HEK293 (cell line): Measurements from ENCODE around the gene BAX.

Experiments used
- CTCF ChIA-PET: fragments of 350-600 bp; formaldehyde crosslinking; extraction: SDS; loops from one replicate; lab custom pipeline; 2021; ENCODE audit warnings: antibody characterized with exemption; lab: Yijun Ruan, JAX
- POLR2A ChIA-PET: fragments of 300-600 bp; formaldehyde crosslinking; extraction: SDS; loops from one replicate; lab custom pipeline; 2020; ENCODE audit warnings: antibody characterized with exemption, inconsistent platforms; lab: Yijun Ruan, JAX
- H3K27ac ChIP-seq: fragments of 200-500 bp; sonication (Bioruptor generic); 2 replicates; pipeline ENCODE4 v1.5.1; 2014; ENCODE audit warnings: low read depth, low read length, control low read depth, inconsistent platforms; ENCODE audit errors: extremely low read depth
- H3K36me3 ChIP-seq, 2 experiments: fragments of 200-500 bp in 1 of 2; sonication (Bioruptor generic) in 1 of 2; 1 replicate in 1 of 2; 2 replicates in 1 of 2; pipeline ENCODE4 v1.5.1; 2014 to 2017; ENCODE audit warnings: inconsistent platforms in 2 of 2, low read length in 2 of 2; ENCODE audit not compliant: control insufficient read depth in 2 of 2, insufficient read depth in 1 of 2
- H3K4me1 ChIP-seq: fragments of 200-500 bp; sonication (Bioruptor generic); 2 replicates; pipeline ENCODE4 v1.5.1; 2014; ENCODE audit warnings: mild to moderate bottlenecking, low read length, inconsistent platforms; ENCODE audit not compliant: control insufficient read depth, insufficient read depth
- H3K4me3 ChIP-seq: 2 replicates; pipeline ENCODE4 v1.5.1; 2011; ENCODE audit warnings: low read depth, mild to moderate bottlenecking, control low read depth, low read length, moderate library complexity
- H3K9me3 ChIP-seq: fragments of 200-500 bp; sonication (Bioruptor generic); 2 replicates; pipeline ENCODE4 v1.5.1; 2014; ENCODE audit warnings: low read depth, low read length, inconsistent platforms; ENCODE audit not compliant: control insufficient read depth, insufficient read depth
- GLIS1 ChIP-seq: fragments of 450-650 bp; formaldehyde crosslinking; IDR thresholded peaks from 2 replicates; pipeline ENCODE4 v1.5.1; 2016; ENCODE audit warnings: missing biosample characterization, missing genetic modification characterization
- OSR2 ChIP-seq: fragments of 450-650 bp; formaldehyde crosslinking; IDR thresholded peaks from 2 replicates; pipeline ENCODE4 v1.5.1; 2016; ENCODE audit warnings: missing biosample characterization, missing genetic modification characterization
- SCRT1 ChIP-seq: fragments of 450-650 bp; formaldehyde crosslinking; IDR thresholded peaks from 2 replicates; pipeline ENCODE4 v1.5.1; 2016; ENCODE audit warnings: missing biosample characterization, missing genetic modification characterization, borderline replicate concordance
- ZBTB48 ChIP-seq: fragments of 450-650 bp; formaldehyde crosslinking; IDR thresholded peaks from 2 replicates; pipeline ENCODE4 v1.5.1; 2016; ENCODE audit warnings: missing biosample characterization, missing genetic modification characterization
- ZFP41 ChIP-seq: fragments of 450-650 bp; formaldehyde crosslinking; IDR thresholded peaks from 2 replicates; pipeline ENCODE4 v1.5.1; 2016; ENCODE audit warnings: missing biosample characterization, missing genetic modification characterization, borderline replicate concordance
- ZIC2 ChIP-seq: fragments of 450-650 bp; formaldehyde crosslinking; IDR thresholded peaks from 2 replicates; pipeline ENCODE4 v1.5.1; 2016; ENCODE audit warnings: missing biosample characterization, missing genetic modification characterization
- ZNF146 ChIP-seq: fragments of 450-650 bp; formaldehyde crosslinking; IDR thresholded peaks from 2 replicates; pipeline ENCODE4 v1.5.1; 2016; ENCODE audit warnings: missing biosample characterization, missing genetic modification characterization
- ZNF221 ChIP-seq: fragments of 450-650 bp; formaldehyde crosslinking; IDR thresholded peaks from 2 replicates; pipeline ENCODE4 v1.5.1; 2017; ENCODE audit warnings: missing biosample characterization, missing genetic modification characterization, borderline replicate concordance
- ZNF394 ChIP-seq: fragments of 450-650 bp; formaldehyde crosslinking; IDR thresholded peaks from 2 replicates; pipeline ENCODE4 v1.5.1; 2016; ENCODE audit warnings: missing biosample characterization, missing genetic modification characterization, mild to moderate bottlenecking, moderate library complexity, borderline replicate concordance
- ZNF416 ChIP-seq: fragments of 450-650 bp; formaldehyde crosslinking; IDR thresholded peaks from 2 replicates; pipeline ENCODE4 v1.5.1; 2016; ENCODE audit warnings: missing biosample characterization, missing genetic modification characterization
- ZNF548 ChIP-seq: fragments of 450-650 bp; formaldehyde crosslinking; IDR thresholded peaks from 2 replicates; pipeline ENCODE4 v1.5.1; 2016; ENCODE audit warnings: missing biosample characterization, missing genetic modification characterization
- ZNF558 ChIP-seq: fragments of 450-650 bp; formaldehyde crosslinking; IDR thresholded peaks from 2 replicates; pipeline ENCODE4 v1.5.1; 2016; ENCODE audit warnings: missing biosample characterization, missing genetic modification characterization
- ZNF670 ChIP-seq: fragments of 450-650 bp; formaldehyde crosslinking; IDR thresholded peaks from 2 replicates; pipeline ENCODE4 v1.5.1; 2016; ENCODE audit warnings: missing biosample characterization, missing genetic modification characterization, low read depth
- ZNF692 ChIP-seq: fragments of 450-650 bp; formaldehyde crosslinking; IDR thresholded peaks from 2 replicates; pipeline ENCODE4 v1.5.1; 2016; ENCODE audit warnings: missing biosample characterization, missing genetic modification characterization
- ZSCAN30 ChIP-seq: fragments of 450-650 bp; IDR thresholded peaks from 2 replicates; pipeline ENCODE4 v1.5.1; 2018; ENCODE audit warnings: missing biosample characterization, mild to moderate bottlenecking, missing genetic modification characterization, moderate library complexity
- TF ChIP-seq, protein P1 (sequence below): fragments of 450-650 bp; formaldehyde crosslinking; IDR thresholded peaks from 2 replicates; pipeline ENCODE4 v1.5.1; 2016; ENCODE audit warnings: missing biosample characterization, missing genetic modification characterization
- TF ChIP-seq, protein P2 (sequence below): fragments of 450-650 bp; formaldehyde crosslinking; IDR thresholded peaks from 2 replicates; pipeline ENCODE4 v1.5.1; 2016; ENCODE audit warnings: missing biosample characterization, missing genetic modification characterization
- TF ChIP-seq, protein P3 (sequence below): fragments of 450-650 bp; formaldehyde crosslinking; IDR thresholded peaks from 2 replicates; pipeline ENCODE4 v1.5.1; 2016; ENCODE audit warnings: missing biosample characterization, missing genetic modification characterization
- TF ChIP-seq, protein P4 (sequence below): fragments of 450-650 bp; formaldehyde crosslinking; optimal IDR thresholded peaks from 2 replicates; pipeline ENCODE3; 2016; ENCODE audit warnings: missing biosample characterization, mild to moderate bottlenecking, missing genetic modification characterization

Gene BAX

DNA sequence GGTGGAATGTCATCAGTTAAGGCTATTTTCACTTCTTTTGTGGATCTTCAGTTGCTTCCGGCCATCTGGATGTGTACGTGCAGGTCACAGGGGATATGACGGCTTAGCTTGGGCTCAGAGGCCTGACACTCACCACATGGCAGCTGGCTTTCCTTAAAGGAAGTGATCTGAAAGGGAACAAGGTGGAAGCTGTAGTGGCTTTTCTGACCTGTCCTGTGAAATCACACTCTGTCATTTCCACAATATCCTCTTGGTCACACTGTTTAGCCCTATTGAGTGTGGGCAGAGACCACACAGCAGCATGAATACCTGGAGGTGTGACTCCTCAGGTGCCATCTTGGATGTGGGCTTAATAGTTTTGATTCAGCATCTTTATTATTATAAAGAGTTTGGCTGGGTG lies 4.5 kb upstream of the BAX start:
- no peak overlapping the region for H3K27ac ChIP-seq
- CTCF ChIA-PET: interaction anchor here (0.6 kb wide), 1 partner anchor 262 kb away, joined by 4 read pairs; no protein-coding TSS in a partner anchor
- no peaks in the 10 kb centered on the region for H3K9me3 ChIP-seq
- no peaks in the 10 kb centered on the region for H3K36me3 ChIP-seq
- no peak overlapping the region for H3K4me3 ChIP-seq
- H3K4me1 ChIP-seq: peaks cover under 1% of the 10 kb centered on the region
- POLR2A ChIA-PET: no interaction called here
- TF ChIP-seq ZIC2 (tag by site-specific recombination) (no peak), GLIS1 (no peak), ZFP41 (no peak), ZBTB48 (no peak)
- TF ChIP-seq, protein P1, sequence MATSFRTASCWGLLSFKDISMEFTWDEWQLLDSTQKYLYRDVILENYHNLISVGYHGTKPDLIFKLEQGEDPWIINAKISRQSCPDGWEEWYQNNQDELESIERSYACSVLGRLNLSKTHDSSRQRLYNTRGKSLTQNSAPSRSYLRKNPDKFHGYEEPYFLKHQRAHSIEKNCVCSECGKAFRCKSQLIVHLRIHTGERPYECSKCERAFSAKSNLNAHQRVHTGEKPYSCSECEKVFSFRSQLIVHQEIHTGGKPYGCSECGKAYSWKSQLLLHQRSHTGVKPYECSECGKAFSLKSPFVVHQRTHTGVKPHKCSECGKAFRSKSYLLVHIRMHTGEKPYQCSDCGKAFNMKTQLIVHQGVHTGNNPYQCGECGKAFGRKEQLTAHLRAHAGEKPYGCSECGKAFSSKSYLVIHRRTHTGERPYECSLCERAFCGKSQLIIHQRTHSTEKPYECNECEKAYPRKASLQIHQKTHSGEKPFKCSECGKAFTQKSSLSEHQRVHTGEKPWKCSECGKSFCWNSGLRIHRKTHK (tag by site-specific recombination): no peak
- TF ChIP-seq, protein P2, sequence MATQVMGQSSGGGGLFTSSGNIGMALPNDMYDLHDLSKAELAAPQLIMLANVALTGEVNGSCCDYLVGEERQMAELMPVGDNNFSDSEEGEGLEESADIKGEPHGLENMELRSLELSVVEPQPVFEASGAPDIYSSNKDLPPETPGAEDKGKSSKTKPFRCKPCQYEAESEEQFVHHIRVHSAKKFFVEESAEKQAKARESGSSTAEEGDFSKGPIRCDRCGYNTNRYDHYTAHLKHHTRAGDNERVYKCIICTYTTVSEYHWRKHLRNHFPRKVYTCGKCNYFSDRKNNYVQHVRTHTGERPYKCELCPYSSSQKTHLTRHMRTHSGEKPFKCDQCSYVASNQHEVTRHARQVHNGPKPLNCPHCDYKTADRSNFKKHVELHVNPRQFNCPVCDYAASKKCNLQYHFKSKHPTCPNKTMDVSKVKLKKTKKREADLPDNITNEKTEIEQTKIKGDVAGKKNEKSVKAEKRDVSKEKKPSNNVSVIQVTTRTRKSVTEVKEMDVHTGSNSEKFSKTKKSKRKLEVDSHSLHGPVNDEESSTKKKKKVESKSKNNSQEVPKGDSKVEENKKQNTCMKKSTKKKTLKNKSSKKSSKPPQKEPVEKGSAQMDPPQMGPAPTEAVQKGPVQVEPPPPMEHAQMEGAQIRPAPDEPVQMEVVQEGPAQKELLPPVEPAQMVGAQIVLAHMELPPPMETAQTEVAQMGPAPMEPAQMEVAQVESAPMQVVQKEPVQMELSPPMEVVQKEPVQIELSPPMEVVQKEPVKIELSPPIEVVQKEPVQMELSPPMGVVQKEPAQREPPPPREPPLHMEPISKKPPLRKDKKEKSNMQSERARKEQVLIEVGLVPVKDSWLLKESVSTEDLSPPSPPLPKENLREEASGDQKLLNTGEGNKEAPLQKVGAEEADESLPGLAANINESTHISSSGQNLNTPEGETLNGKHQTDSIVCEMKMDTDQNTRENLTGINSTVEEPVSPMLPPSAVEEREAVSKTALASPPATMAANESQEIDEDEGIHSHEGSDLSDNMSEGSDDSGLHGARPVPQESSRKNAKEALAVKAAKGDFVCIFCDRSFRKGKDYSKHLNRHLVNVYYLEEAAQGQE: no peak
- TF ChIP-seq, protein P3, sequence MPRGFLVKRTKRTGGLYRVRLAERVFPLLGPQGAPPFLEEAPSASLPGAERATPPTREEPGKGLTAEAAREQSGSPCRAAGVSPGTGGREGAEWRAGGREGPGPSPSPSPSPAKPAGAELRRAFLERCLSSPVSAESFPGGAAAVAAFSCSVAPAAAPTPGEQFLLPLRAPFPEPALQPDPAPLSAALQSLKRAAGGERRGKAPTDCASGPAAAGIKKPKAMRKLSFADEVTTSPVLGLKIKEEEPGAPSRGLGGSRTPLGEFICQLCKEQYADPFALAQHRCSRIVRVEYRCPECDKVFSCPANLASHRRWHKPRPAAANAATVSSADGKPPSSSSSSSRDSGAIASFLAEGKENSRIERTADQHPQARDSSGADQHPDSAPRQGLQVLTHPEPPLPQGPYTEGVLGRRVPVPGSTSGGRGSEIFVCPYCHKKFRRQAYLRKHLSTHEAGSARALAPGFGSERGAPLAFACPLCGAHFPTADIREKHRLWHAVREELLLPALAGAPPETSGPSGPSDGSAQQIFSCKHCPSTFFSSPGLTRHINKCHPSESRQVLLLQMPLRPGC (tag by site-specific recombination): no peak
- TF ChIP-seq, all 188 proteins: peak for 0

DNA sequence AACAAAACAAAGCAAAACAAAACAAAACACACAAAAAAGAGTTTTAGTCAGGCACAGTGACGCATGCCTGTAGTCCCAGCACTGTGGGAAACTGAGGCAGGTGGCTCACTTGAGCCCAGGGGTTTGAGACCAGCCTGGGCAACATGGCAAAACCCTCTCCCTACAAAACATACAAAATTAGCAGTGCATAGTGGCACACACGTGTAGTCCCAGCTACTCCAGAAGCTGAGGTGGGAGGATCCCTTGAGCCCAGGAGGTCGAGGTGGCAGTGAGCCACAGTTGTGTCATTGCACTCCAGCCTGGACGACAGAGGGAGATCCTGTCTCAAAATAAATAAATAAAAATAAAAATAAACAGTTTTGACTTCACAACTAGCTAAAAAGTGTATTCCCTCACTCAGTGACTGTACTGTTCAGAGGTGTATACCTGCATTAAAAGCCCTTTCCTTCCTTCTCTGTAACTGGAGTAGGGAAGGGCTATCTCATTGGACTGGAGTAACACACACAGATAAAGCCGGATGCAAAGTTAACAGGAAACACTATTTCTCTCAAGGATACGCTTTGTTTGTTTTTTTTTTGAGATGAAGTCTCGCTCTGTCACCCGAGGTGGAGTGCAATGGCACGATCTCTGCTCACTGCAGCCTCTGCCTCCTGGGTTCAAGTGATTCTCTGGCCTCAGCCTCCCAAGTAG lies 3.7 kb upstream of the BAX start:
- no peak overlapping the region for H3K4me3 ChIP-seq
- ChIA-PET CTCF (interaction anchor here (0.6 to 1.2 kb wide), 2 partner anchors 20 to 117 kb away, joined by 3 read pairs; no protein-coding TSS in a partner anchor), POLR2A (interaction anchor here (0.8 kb wide), 1 partner anchor 28 kb away, joined by 3 read pairs; no protein-coding TSS in a partner anchor)
- TF ChIP-seq ZNF394 (tag by site-specific recombination): peak; percentile 51; the same call in 1 of the 2 replicates
- 0 out of 2 replicates have a peak, but pooled peaks have one; percentile 10 for TF ChIP-seq OSR2 (tag by site-specific recombination)
- no peak for TF ChIP-seq ZNF146 (tag by site-specific recombination)
- no peaks in the 10 kb centered on the region for H3K9me3 ChIP-seq
- H3K4me1 ChIP-seq: peaks cover 5% of the 10 kb centered on the region
- H3K36me3 ChIP-seq: peaks cover 0 to 6% of the 10 kb centered on the region in 2 experiments; a peak in 1 of 3 replicates
- no peak overlapping the region for H3K27ac ChIP-seq

DNA sequence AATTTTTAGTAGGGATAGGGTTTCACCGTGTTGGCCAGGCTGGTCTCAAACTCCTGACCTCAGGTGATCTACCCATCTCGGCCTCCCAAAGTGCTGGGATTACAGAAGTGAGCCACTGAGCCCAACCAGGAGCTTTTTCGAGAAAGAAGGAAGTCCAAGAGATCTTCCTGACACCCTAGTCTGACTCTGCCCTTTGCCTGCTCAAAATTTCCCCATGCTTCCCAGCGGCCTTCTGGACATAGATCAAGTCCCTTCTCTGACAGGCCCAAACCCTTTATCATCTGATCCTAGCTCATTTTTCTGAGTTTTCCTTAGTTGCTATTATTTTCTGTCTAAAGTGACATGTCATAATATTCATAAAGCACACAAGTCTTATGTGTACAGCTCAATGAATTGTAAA lies 1.5 kb upstream of the BAX start:
- ChIA-PET CTCF (interaction anchor here (0.6 to 2.6 kb wide), 5 partner anchors 10 to 121 kb away, joined by 3 to 14 read pairs (median 4); partner anchors contain the start of gene DHDH), POLR2A (interaction anchor here (0.7 to 0.8 kb wide), 2 partner anchors 27 to 81 kb away, joined by 3 read pairs; no protein-coding TSS in a partner anchor)
- H3K36me3 ChIP-seq: peaks cover 15 to 24% of the 10 kb centered on the region in 2 experiments; a peak in 2 of 3 replicates
- no peak overlapping the region for H3K4me3 ChIP-seq
- H3K4me1 ChIP-seq: peaks cover 5% of the 10 kb centered on the region
- no peak overlapping the region for H3K27ac ChIP-seq
- no peaks in the 10 kb centered on the region for H3K9me3 ChIP-seq
- TF ChIP-seq SCRT1 (tag by site-specific recombination) (no peak), ZNF692 (tag by site-specific recombination) (no peak), ZNF221 (tag by site-specific recombination) (no peak), ZNF548 (tag by site-specific recombination) (no peak), ZNF416 (tag by site-specific recombination) (no peak), ZNF670 (tag by site-specific recombination) (no peak), ZNF558 (tag by site-specific recombination) (no peak), ZSCAN30 (tag by site-specific recombination) (no peak)
- TF ChIP-seq, protein P4, sequence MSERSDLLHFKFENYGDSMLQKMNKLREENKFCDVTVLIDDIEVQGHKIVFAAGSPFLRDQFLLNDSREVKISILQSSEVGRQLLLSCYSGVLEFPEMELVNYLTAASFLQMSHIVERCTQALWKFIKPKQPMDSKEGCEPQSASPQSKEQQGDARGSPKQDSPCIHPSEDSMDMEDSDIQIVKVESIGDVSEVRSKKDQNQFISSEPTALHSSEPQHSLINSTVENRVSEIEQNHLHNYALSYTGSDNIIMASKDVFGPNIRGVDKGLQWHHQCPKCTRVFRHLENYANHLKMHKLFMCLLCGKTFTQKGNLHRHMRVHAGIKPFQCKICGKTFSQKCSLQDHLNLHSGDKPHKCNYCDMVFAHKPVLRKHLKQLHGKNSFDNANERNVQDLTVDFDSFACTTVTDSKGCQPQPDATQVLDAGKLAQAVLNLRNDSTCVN (tag by site-specific recombination): no peak
- TF ChIP-seq, protein P1 (tag by site-specific recombination): no peak
